ENCODE measurements around the gene EDRF1.

GRCh38 chr10:125757742-125758141 lies 38.2 kb downstream of the EDRF1 start:
- TF ChIP-seq POLR2AphosphoS5 (IDR thresholded peaks at IDR 0.05; ENCODE audit: low read depth, low read length) (no peak), POLR2A (IDR thresholded peaks at IDR 0.05; ENCODE audit: low read depth, low read length) (no peak)
